Hepatocyte (in vitro differentiated cells): Measurements from ENCODE around the gene JARID2. TPM values are rescaled to one million over a fixed set of nuclear protein-coding genes. Genes with fewer than 3 reads are reported as not detected.
A peak's percentile ranks its signal among the peaks of the same experiment; 100 is the strongest.

Source experiments
- DNase-seq: peaks from one replicate; pipeline ENCODE4 v3.0.0-alpha.2; 2016; ENCODE audit warnings: low spot score
- H2AFZ ChIP-seq: fragments of 200-600 bp; sonication (generic); 2 replicates; pipeline ENCODE4 v1.6.0; 2016; ENCODE audit warnings: antibody characterized with exemption, mild to moderate bottlenecking
- H3K27ac ChIP-seq: fragments of 200-600 bp; sonication (generic); 2 replicates; pipeline ENCODE4 v1.5.1; 2016; ENCODE audit warnings: mild to moderate bottlenecking
- H3K27me3 ChIP-seq: fragments of 200-600 bp; sonication (generic); 2 replicates; pipeline ENCODE4 v1.6.1; 2016
- H3K36me3 ChIP-seq: fragments of 200-600 bp; sonication (generic); replicated peaks from 2 replicates; pipeline ENCODE4 v1.5.1; 2016; ENCODE audit warnings: low read depth; ENCODE audit not compliant: insufficient read depth
- H3K4me1 ChIP-seq: fragments of 200-600 bp; sonication (generic); 2 replicates; pipeline ENCODE4 v1.5.1; 2016; ENCODE audit warnings: mild to moderate bottlenecking, moderate library complexity; ENCODE audit not compliant: insufficient read depth
- H3K4me2 ChIP-seq: fragments of 200-600 bp; sonication (generic); 2 replicates; pipeline ENCODE4 v1.6.0; 2016
- H3K4me3 ChIP-seq: fragments of 200-600 bp; sonication (generic); 2 replicates; pipeline ENCODE4 v1.5.1; 2016; ENCODE audit warnings: mild to moderate bottlenecking
- H3K79me2 ChIP-seq: fragments of 200-600 bp; sonication (generic); 2 replicates; pipeline ENCODE4 v1.6.0; 2017; ENCODE audit warnings: mild to moderate bottlenecking
- H3K9me2 ChIP-seq: fragments of 200-600 bp; sonication (generic); replicated peaks from 2 replicates; pipeline ENCODE4 v1.6.0; 2017; ENCODE audit warnings: mild to moderate bottlenecking; ENCODE audit not compliant: insufficient read depth
- H3K9me3 ChIP-seq: fragments of 200-600 bp; sonication (generic); 2 replicates; pipeline ENCODE4 v1.5.1; 2016; ENCODE audit warnings: low read depth, mild to moderate bottlenecking
- H4K20me1 ChIP-seq: fragments of 200-600 bp; sonication (generic); 2 replicates; pipeline ENCODE4 v1.6.0; 2016; ENCODE audit warnings: mild to moderate bottlenecking; ENCODE audit not compliant: insufficient read depth, poor library complexity, severe bottlenecking
- EZH2 ChIP-seq: fragments of 200-600 bp; sonication (generic); IDR thresholded peaks from 2 replicates; pipeline ENCODE4 v1.6.1; 2016; ENCODE audit warnings: antibody characterized with exemption, mild to moderate bottlenecking, borderline replicate concordance
- EZH2phosphoT487 ChIP-seq: fragments of 200-600 bp; sonication (generic); IDR thresholded peaks from one replicate; pipeline ENCODE4 v1.6.1; 2018; ENCODE audit warnings: antibody characterized with exemption, mild to moderate bottlenecking, low read depth, moderate library complexity; ENCODE audit not compliant: unreplicated experiment, severe bottlenecking
- WGBS: methylation state at CpG from one replicate; pipeline ENCODE4 v1.1.6; 2016; ENCODE audit warnings: low lambda C conversion rate; ENCODE audit errors: missing lambda C conversion rate; 5-methylcytosine and 5-hydroxymethylcytosine counted together
- polyA plus RNA-seq: library from polyadenylated mRNA; unstranded; fragments of >200 nt; fragmentation: Nextera tagmentation; extraction: Ambion mirVana; gene quantifications from 2 replicates; pipeline ENCODE4 v1.2.1, GENCODE V29; 2016
- total RNA-seq: library from RNA; depleted of rRNA; stranded (reverse); fragments of >200 nt; gene quantifications from 2 replicates; pipeline ENCODE4 v1.2.3, GENCODE V29; 2014
- TF ChIP-seq, protein P1 (sequence below): fragments of 200-600 bp; sonication (generic); IDR thresholded peaks from 2 replicates; pipeline ENCODE4 v1.5.1; 2016; ENCODE audit warnings: antibody characterized with exemption, mild to moderate bottlenecking; ENCODE audit not compliant: poor library complexity

The JARID2 gene
- total and polyA plus RNA-seq, 2 experiments from 2014 or later: 4.6 to 11.6 TPM

GRCh38 chr6:15274692-15275387 lies 29.0 kb downstream of the JARID2 start:
- 100% methylated on average over 2 of the region's 2 CpGs for WGBS

DNA sequence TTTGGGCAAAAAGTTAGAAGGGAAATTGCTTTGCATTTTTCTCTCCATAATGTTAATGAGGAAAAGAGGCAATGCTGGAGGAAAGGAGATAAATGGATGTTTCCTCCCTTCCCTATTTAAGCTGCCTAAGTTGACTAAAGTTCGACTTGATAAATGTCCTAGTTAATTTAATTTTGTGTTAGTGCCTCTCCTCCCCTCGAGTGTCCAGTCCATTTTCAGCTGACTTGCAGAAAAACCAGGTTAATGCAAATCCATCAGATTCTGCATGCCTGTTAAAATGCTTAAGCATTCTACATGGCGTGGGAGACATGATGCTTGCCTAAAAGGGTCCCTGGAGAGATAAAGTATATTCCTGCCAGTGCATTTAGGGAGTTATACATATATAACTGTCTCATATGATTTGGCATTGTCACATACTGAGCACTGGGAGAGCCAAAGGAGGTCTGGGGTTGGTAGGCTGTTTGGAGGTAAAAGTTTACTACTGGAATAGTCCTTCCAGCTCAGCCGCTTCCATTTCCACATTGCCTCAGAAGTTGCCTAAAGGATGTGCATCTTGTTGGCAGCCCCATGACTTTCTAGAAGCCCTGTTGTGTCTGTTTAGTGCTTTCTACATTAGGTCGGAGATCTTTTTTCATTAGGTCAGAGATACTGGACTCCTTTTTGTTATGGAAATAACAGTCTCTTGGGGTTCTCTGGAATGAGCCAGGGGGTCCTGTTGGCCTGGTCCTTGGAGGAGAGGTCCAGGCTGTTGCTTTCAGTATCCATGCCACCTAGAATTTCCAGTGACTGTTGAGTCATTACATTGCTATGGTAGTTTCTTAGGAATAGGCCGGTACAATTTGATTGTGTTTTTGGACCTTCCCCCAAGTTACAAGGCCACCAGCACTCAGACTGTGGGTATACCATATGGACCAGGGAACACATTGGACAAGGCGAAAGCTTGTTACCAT lies 30.4 kb downstream of the JARID2 start:
- Histone ChIP-seq H3K27me3 (no peaks in the 10 kb centered on the region), H3K79me2 (peaks cover 94% of the 10 kb centered on the region), H3K9me2 (no peaks in the 10 kb centered on the region), H3K36me3 (no peaks in the 10 kb centered on the region), H3K4me3 (no peak overlapping the region), H3K9me3 (no peaks in the 10 kb centered on the region), H3K4me2 (no peak overlapping the region), H2AFZ (no peak overlapping the region), H3K27ac (no peak overlapping the region), H3K4me1 (peaks cover 20% of the 10 kb centered on the region), H4K20me1 (peaks cover 37% of the 10 kb centered on the region)
- TF ChIP-seq EZH2 (no peak), EZH2phosphoT487 (no peak)
- TF ChIP-seq, protein P1, sequence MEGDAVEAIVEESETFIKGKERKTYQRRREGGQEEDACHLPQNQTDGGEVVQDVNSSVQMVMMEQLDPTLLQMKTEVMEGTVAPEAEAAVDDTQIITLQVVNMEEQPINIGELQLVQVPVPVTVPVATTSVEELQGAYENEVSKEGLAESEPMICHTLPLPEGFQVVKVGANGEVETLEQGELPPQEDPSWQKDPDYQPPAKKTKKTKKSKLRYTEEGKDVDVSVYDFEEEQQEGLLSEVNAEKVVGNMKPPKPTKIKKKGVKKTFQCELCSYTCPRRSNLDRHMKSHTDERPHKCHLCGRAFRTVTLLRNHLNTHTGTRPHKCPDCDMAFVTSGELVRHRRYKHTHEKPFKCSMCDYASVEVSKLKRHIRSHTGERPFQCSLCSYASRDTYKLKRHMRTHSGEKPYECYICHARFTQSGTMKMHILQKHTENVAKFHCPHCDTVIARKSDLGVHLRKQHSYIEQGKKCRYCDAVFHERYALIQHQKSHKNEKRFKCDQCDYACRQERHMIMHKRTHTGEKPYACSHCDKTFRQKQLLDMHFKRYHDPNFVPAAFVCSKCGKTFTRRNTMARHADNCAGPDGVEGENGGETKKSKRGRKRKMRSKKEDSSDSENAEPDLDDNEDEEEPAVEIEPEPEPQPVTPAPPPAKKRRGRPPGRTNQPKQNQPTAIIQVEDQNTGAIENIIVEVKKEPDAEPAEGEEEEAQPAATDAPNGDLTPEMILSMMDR: no peak
- DNase-seq: no peak
- 83% methylated on average over 7 of the region's 7 CpGs for WGBS

More at GRCh38 chr6:15274692-15275387, 29.0 kb downstream of the JARID2 start:
- Histone ChIP-seq H2AFZ (no peak overlapping the region), H3K36me3 (no peaks in the 10 kb centered on the region), H3K4me2 (no peak overlapping the region), H3K79me2 (peaks cover 100% of the 10 kb centered on the region), H3K4me3 (no peak overlapping the region), H4K20me1 (peaks cover 34% of the 10 kb centered on the region), H3K27me3 (no peaks in the 10 kb centered on the region), H3K9me2 (no peaks in the 10 kb centered on the region), H3K4me1 (peaks cover 11% of the 10 kb centered on the region), H3K27ac (no peak overlapping the region), H3K9me3 (no peaks in the 10 kb centered on the region)
- TF ChIP-seq, protein P1: peak; percentile 7
- TF ChIP-seq EZH2phosphoT487: no peak
- no peak for TF ChIP-seq EZH2
- no peak for DNase-seq

DNA sequence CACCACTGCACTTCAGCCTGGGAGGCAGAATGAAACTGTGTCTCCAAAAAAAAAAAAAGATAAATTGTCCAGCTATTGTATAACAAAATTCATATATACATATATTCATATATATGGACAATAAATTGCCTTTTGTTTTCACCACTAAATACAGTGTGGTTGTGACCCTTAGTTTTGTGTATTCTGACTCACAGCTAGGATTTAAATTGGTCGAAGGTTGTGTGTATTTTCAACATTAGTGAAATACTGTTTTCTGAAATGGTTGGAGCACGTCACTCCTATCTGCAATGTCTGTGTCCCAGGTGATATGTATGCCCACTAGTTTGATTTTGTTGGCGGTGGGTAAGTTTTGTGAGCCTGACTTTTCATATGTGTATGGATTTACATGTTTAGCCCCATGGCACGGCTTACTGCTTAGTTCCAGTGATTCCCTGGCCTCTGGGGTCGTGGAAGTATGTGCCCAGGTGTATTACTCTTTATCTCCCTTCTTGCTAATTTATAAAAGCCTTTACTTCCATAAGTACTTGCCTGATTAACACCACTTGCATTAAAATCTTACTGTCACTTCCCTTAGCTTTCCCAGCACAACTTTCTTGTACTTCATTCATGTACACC lies 33.3 kb downstream of the JARID2 start:
- WGBS: 54% methylated on average over 5 of the region's 5 CpGs
- Histone ChIP-seq H3K27ac (peak overlapping the region; percentile 48), H4K20me1 (peaks cover 26% of the 10 kb centered on the region), H3K4me1 (peaks cover 23% of the 10 kb centered on the region), H3K79me2 (peaks cover 94% of the 10 kb centered on the region), H3K27me3 (no peaks in the 10 kb centered on the region), H3K9me2 (no peaks in the 10 kb centered on the region), H2AFZ (no peak overlapping the region), H3K9me3 (no peaks in the 10 kb centered on the region), H3K4me3 (no peak overlapping the region), H3K4me2 (peak overlapping the region; percentile 26), H3K36me3 (no peaks in the 10 kb centered on the region)
- TF ChIP-seq EZH2 (no peak), EZH2phosphoT487 (no peak)
- TF ChIP-seq, protein P1: no peak
- DNase-seq: no peak
